CD4-positive, alpha-beta T cell treated with Interleukin-17A for 1 hour (primary cell): ENCODE data around the gene TCERG1.
"Not testable (repeated sequence)": the region's sequence is repeated elsewhere in the genome, so short reads cannot be mapped to it uniquely, and the experiment has no call there.

ENCODE experiments used
- DNase-seq: peaks from one replicate; pipeline ENCODE4 v3.0.0-alpha.2; 2020

TCERG1 gene

GRCh38 chr5:146523698-146524097 lies 76.6 kb downstream of the TCERG1 start:
- no peak for DNase-seq

GRCh38 chr5:146527785-146528184 lies 80.7 kb downstream of the TCERG1 start:
- DNase-seq: no peak

DNA sequence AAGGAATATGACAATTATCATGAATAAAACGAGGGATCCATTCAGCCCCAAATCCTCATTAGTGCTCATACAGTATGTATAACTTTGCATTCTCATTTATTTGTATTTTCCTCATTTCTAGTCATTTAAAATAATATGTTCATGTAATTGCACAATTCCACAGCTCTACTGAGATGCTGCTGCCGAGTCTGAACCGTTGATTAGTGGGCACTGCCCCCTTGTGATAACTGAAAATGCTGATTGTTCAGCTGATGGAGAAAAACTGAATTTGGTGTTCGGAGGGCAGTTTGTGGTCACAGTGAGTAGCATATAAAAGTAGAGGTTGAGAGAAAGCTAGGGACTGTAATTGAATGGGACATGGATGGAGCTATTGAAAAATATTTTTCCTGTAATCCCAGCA lies 81.1 kb downstream of the TCERG1 start:
- DNase-seq: no peak

DNA sequence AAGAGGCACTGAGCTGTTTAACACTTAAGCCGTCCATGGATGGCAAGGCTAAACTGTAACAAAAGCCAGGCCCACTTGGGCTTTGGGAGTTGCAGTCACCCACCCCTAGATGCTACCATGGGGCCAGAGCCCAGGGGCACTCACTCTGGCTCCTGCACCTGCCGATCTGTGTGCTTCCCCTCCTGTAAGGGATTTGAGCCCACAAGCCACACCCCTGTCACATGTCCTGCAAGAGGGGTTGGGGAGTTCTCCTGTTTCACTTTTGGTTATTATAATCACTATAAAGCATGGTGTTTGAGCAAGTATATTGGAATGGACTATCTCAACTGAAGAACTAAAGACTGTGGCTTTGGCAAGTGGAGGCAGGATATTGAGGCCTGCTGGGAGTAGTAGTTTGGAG lies 82.9 kb downstream of the TCERG1 start:
- DNase-seq: no peak

GRCh38 chr5:146533260-146533857 lies 86.2 kb downstream of the TCERG1 start:
- DNase-seq: peak; percentile 73

DNA sequence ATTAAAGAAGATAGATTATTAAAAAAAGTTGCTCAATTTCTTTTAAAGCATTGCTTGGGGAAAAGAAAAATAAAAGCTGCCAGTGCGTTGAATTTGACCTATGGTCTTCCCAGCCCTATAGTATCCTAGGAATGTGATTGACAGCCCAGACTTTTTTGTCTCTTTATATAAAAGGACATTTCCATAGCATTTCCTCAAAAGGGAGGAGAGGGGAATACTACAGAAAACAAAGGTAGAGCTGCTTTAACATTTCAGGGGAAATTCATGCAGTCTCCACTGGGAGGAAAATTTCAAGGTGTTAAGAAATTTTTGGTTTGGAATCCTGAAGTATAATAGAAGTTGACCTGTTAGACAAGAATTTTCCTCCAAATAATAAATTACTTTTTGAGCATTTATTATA lies 86.7 kb downstream of the TCERG1 start:
- no peak for DNase-seq

- no peak for DNase-seq
Observed at GRCh38 chr5:146538432-146538831, 91.3 kb downstream of the TCERG1 start.

GRCh38 chr5:146539973-146540372 lies 92.8 kb downstream of the TCERG1 start:
- no peak for DNase-seq

- no peak for DNase-seq
Observed at GRCh38 chr5:146540414-146540813, 93.3 kb downstream of the TCERG1 start.

DNA sequence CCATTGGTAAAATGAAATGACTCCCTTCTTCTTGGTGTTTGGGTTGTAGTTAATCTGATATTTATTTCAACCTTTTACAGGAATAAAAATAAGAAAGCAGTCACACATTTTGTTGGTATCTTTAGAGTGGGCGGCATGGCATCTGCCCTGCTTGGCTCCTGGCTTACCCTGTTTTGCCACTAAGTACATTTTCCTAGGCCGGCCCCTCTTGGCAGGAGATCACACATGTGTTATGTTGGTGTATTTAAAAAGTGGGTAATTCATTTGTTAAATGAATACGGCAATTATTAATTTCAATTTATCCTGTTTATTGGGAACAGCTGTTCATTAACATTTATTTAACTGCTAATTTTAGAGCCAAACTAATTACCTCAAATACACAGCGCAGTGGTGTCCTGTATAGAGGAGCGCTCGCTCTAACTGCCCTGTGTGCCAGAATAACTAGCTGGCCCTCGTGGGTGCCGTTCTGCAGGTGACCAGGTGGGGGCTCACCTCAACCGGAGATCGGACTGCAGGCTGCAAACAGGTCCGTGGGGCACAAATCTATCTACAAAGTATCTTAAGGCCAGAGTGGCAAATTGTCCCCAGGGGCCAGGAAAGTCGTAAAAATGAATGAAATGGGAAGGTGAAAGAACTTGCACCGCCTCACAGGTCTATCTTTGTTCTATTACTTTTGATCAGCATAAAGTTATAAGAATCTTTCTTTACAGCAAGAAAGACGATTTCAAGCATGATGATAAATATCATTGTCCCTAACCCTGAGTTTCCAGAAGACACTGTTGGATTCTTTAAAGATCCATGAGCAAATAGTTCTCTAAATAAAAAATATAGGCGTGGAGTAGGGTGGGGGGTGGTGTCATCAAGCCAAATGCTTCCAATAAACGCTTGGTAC lies 95.1 kb downstream of the TCERG1 start:
- DNase-seq: peak; percentile 68

- DNase-seq: no peak
Observed at GRCh38 chr5:146544232-146544631, 97.1 kb downstream of the TCERG1 start.

GRCh38 chr5:146548781-146549449 lies 101.8 kb downstream of the TCERG1 start:
- no peak for DNase-seq

DNA sequence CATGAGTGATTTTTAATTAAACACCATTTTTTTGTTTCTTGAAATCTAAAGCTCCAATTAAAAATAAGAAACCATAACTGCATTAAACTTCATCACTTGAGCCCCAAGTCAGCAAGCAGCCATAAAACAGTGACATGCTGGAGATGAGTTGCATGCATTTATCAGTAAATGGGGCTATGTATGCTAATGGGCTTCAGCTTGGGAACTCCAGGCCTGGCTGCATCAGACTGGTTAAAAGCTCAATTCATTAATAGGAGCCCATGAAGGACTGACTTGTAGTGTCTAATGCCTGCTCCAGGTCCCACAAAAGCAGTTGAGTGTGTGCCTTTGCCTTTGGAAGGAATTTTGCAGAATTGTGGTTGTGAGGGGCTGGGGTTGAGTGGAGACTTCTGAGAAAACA lies 102.5 kb downstream of the TCERG1 start:
- no peak for DNase-seq

GRCh38 chr5:146553446-146553845 lies 106.3 kb downstream of the TCERG1 start:
- no peak for DNase-seq

DNA sequence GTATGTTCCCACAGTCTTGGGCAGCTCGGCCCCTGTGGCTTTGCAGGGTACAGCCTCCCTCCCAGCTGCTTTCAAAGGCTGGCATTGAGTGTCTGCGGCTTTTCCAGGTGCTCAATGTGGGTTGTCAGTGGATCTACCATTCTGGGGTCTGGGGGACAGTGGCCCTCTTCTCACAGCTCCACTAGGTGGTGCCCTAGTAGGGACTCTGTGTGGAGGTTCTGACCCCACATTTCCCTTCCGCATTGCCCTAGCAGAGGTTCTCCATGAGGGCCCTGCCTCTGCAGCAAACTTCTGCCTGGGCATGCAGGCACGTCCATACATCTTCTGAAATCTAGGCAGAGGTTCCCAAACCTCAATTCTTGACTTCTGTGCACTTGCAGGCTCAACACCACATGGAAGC lies 109.8 kb downstream of the TCERG1 start:
- DNase-seq: not testable (repeated sequence)

GRCh38 chr5:146560205-146560812 lies 113.2 kb downstream of the TCERG1 start:
- no peak for DNase-seq
